Retina (tissue), 1 donor: ENCODE results near the gene C1orf116.

ENCODE experiments used
- DNase-seq: peaks from one replicate; pipeline ENCODE4 v3.0.0-alpha.2; 2016

The C1orf116 gene

GRCh38 chr1:207018707-207019106, 13.8 kb downstream of the C1orf116 start:
- no peak for DNase-seq

- DNase-seq = no peak
These were observed 14.7 kb downstream of the C1orf116 start for GRCh38 chr1:207017615-207018559.

GRCh38 chr1:207015791-207016190, 16.8 kb downstream of the C1orf116 start:
- DNase-seq = no peak

GRCh38 chr1:207014728-207015127, 17.8 kb downstream of the C1orf116 start:
- no peak for DNase-seq

GRCh38 chr1:207013321-207014085, 19.1 kb downstream of the C1orf116 start:
- DNase-seq = no peak

- DNase-seq = no peak
These were observed 21.8 kb downstream of the C1orf116 start for GRCh38 chr1:207010726-207011125.

- DNase-seq = no peak
These were observed 22.6 kb downstream of the C1orf116 start for GRCh38 chr1:207009945-207010344.

- no peak for DNase-seq
These were observed 23.2 kb downstream of the C1orf116 start for GRCh38 chr1:207009182-207009850.

GRCh38 chr1:207007352-207008033, 25.1 kb downstream of the C1orf116 start:
- no peak for DNase-seq

- no peak for DNase-seq
These were observed 25.6 kb downstream of the C1orf116 start for GRCh38 chr1:207006914-207007313.

- no peak for DNase-seq
These were observed 26.5 kb downstream of the C1orf116 start for GRCh38 chr1:207006083-207006482.

GRCh38 chr1:207004931-207005830, 27.4 kb downstream of the C1orf116 start:
- no peak for DNase-seq

GRCh38 chr1:207003210-207003609, 29.3 kb downstream of the C1orf116 start:
- no peak for DNase-seq

- DNase-seq = no peak
These were observed 29.8 kb downstream of the C1orf116 start for GRCh38 chr1:207002724-207003146.

GRCh38 chr1:207001492-207002245, 30.9 kb downstream of the C1orf116 start:
- DNase-seq = no peak

- no peak for DNase-seq
These were observed 31.8 kb downstream of the C1orf116 start for GRCh38 chr1:207000651-207001291.

- DNase-seq = no peak
These were observed 33.7 kb downstream of the C1orf116 start for GRCh38 chr1:206998816-206999215.

- DNase-seq = no peak
These were observed 39.8 kb downstream of the C1orf116 start for GRCh38 chr1:206992790-206993189.

- DNase-seq = no peak
These were observed 44.7 kb downstream of the C1orf116 start for GRCh38 chr1:206987873-206988272.

- no peak for DNase-seq
These were observed 45.7 kb downstream of the C1orf116 start for GRCh38 chr1:206986885-206987284.
